ENCODE measurements around the gene PNMA8C.
"Not testable (repeated sequence)": the region's sequence is repeated elsewhere in the genome, so short reads cannot be mapped to it uniquely, and the experiment has no call there.

Gene PNMA8C

GRCh38 chr19:46388311-46389095 is 40.2 kb downstream of the PNMA8C start:
- DNase-seq = no peak

GRCh38 chr19:46387713-46388130 is 41.0 kb downstream of the PNMA8C start:
- DNase-seq = no peak

GRCh38 chr19:46386996-46387712 is 41.6 kb downstream of the PNMA8C start:
- DNase-seq = no peak

GRCh38 chr19:46386151-46386550 is 42.6 kb downstream of the PNMA8C start:
- DNase-seq = no peak

GRCh38 chr19:46385636-46386035 is 43.1 kb downstream of the PNMA8C start:
- DNase-seq = no peak

GRCh38 chr19:46384396-46384795 is 44.3 kb downstream of the PNMA8C start:
- no peak for DNase-seq

- no peak for DNase-seq
These were observed 44.9 kb downstream of the PNMA8C start for GRCh38 chr19:46383846-46384245.

- DNase-seq = no peak
These were observed 45.4 kb downstream of the PNMA8C start for GRCh38 chr19:46383171-46383815.

GRCh38 chr19:46381756-46382345 is 46.9 kb downstream of the PNMA8C start:
- no peak for DNase-seq

- no peak for DNase-seq
These were observed 47.4 kb downstream of the PNMA8C start for GRCh38 chr19:46381346-46381745.

- DNase-seq = no peak
These were observed 48.0 kb downstream of the PNMA8C start for GRCh38 chr19:46380690-46381089.

- no peak for DNase-seq
These were observed 50.5 kb downstream of the PNMA8C start for GRCh38 chr19:46378268-46378667.

- DNase-seq = no peak
These were observed 52.2 kb downstream of the PNMA8C start for GRCh38 chr19:46376241-46377153.

- DNase-seq = not testable (repeated sequence)
These were observed 53.2 kb downstream of the PNMA8C start for GRCh38 chr19:46375476-46376067.
